ENCODE results near the gene FGR.

FGR gene

DNA sequence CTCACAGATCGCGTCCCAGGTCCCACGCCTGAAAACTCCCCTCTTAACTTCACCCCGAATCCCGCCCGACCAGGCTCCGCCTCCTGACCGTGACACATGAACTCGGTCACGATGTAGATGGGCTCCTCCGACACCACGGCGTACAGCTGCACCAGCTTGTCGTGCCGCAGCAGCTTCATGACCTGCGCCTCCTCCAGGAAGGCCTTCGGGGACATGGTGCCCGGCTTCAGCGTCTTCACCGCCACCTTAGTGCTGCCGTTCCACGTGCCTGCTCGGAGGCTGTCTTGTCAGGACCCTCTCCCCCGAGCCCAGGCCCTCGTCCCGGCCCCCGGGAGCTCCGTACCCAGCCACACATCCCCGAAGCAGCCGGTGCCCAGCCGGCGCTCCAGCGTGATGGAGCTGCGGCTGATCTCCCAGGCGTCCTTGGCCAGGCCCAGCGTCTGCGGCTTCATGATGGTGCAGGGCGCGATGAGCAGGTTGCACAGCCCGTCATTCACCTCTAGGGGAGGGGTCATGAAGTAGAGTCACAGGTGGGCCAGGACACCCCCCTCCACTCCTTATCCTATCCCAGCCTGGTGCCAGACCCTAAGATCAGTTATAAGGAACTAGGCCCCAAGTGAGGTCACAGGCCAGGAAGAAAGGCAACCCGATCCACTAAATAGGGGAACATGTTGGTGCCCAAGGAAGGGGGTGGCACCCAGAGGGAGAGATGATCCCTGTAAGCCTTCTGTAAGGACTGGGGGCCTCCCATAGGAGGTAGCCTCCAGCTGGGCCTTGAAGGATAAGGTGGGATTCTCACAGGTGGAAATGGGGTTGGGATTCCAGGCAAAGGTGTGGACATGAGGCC is 19.4 kb downstream of the FGR start:
- no peak for DNase-seq

DNA sequence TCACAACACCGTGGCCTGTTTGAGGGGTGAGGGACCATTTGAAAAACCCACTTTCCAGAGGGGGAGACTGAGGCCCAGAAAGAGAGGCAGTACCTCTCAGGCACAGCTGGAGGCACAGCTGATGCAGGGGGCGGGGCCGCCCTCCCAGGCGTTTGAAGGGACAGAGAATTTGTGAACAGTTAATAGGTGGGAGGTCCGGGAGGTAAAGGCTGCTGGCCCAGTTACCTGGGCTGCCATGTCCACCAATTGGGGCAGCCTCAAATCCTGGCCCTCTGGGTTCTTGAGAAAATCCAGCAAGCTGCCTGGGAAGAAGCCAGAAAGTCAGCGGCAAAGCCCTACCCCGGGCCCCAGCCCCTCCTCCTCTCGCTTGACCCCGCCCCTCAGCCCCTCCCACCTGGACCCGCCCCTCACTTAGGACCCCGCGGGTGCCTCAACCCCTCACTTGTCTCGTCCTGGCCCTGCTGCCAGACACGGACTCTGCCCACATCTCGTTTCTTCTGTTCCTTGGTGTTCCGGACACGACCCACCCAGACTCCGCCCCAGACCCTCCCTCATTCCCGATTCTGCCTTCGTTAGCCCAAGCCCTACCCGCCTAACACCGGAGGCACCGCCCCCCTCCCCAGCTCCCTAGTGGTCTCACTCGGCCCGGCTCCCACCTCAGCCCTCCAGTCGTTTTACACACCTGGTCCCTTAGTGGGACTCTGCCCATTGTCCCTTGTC is 20.2 kb downstream of the FGR start:
- DNase-seq: no peak

DNA sequence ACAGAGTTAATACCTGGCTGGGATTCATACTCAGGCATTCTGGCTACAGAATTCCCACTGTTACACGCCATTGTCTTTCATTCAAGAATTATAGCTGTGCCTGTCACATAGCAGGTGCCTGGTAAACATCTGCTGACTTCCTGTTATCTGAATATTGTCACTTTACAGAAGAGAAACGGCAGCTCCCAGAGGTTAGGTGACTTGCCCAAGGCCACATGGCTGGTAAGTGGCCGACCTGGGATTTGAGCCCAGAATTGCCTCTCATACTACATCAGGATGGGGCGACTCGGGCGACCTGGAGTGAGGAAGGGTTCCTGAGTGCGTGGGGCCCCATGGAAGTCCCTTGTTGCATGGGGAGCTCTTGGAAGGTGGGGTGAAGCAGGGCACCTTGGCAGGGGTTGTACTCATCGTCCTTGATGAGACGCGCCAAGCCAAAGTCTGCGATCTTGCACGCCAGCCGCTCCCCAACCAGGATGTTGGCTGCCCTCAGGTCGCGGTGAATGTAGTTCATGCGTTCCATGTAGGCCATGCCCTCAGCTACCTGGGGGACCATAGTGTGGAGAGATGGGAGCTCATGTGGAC is 20.9 kb downstream of the FGR start:
- no peak for DNase-seq

DNA sequence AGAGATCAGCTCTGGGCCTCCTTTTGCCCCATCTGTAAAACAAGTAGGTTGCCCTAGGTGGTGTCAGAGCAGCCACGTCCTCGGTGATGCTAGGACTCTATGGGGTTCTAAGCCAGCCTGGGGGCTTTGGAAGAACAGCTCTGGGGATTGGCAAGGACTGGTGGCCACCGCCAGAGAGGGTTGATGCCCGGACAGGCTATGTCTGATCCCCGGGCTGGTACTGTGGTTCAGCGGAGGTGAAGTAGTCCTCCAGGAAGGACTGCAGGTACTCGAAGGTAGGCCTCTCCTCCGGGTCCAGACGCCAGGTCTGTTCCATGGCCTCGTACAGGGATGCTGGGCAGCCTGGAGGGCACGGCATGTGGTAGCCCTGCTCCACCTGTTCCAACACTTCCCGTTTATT is 22.3 kb downstream of the FGR start:
- no peak for DNase-seq

DNA sequence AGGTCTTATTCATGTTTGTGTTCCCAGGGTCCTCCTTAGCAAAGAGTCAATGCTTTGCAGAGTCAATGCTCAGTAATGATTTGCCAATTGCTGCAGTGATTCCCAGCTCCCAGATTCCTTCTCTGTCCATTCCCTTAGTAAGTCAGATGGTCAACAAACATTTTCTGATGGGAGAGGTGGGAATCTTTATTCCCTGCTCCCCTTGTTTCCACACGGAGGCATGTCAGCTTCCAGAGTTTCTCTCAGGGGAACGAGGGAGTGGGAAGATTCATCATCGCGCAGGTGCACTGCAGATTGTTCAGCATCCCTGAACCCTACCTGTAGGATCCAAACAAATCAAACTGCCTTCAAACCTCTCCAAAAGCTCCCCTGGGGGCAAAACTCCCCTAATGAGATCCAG is 23.5 kb downstream of the FGR start:
- no peak for DNase-seq

DNA sequence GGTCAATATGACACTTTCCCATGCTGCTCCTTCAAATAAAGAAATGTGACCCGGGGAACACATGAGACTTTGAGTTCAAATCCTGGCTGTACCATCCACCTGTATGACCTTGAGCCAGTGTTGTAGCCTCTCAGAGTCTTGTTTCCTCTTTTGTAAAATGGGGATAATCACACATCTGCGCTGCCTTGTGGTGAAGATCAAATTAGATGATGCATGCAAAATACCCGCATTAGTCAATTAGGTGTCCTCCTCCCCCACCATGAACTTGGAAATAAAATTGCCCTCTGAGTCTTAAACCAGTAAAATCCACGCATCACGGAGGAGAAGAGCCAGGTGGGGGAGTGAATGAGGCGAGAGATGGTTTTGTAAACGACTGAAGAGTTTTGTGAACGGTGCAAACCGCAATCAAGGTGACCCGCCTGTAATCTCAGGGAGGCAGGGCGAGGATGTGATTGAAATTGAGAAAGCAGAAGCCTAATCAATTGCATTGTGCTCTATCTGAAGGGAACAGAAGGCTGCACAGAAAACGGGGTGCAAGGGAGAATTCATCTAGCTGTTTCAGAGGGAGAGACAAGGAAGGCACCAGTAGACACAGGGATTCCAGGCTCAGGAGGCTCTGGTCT is 25.3 kb downstream of the FGR start:
- DNase-seq: no peak

DNA sequence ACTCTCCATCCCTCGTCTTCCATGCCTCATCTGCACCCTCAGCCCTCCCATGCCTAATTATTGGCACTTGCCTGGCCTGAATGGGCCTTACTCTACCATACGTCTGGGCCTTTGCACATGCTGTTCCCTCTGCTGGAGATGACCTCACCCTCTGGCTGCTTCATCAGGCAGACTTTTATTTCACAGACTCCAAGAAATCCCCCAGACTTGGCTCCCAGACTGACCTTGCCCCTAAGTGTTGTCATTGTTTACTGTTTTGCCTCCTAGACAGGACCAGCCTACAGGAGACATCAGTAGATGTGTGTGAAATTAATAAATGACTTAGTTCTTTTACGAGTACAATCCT is 25.8 kb downstream of the FGR start:
- no peak for DNase-seq

DNA sequence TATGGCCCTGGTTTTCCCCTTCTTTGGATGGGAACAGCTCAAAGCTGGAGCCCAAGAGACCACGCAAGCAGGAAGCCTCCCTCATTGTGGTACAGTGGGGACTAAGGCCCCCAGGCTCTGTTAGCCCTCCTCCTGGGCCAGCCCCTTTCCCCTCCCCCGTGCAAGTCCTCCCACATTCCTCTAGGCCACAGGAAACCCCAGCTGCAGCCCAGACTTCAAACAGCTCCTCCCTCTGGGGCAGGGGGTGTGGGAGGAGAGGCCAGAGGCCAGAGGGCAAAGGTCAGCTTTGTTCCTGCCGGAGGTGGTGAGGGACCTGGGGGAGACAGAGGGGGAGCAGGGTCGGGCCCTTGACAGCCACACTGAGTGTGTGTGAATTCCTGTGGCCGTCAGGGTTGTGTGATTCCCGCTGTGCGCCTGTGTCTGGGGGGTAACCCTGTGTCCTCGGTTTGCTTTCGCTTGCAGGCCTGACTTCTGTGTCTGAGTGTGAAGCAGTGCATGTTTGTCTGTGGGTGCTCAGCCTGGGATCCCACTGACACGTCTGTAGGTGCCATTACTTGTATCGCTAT is 27.7 kb downstream of the FGR start:
- no peak for DNase-seq

DNA sequence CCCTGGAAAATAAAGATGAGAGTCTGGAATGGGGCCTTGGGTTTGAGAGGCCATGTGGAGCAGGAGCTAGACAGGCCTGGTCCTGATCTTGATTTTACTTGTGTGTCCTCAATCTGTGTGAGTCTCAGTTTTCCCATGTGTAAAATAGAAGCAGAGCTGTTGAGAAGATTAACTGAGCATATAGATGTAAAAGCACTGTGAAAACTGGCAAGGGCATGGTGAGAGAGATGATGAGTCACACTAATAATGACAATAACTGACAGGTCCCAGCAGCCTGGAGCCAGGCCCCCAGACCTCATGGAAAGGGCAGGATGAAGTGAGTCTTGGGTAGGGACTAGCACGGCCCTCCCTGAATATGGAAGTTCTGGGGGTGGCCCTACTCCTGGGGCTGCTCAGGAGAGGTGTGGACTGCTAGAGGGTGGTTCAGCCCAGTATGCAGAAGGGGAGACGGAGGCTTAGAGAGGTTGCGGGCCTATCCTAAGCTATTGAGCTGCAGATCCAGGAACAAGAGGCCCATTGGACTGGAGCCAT is 28.2 kb downstream of the FGR start:
- no peak for DNase-seq

DNA sequence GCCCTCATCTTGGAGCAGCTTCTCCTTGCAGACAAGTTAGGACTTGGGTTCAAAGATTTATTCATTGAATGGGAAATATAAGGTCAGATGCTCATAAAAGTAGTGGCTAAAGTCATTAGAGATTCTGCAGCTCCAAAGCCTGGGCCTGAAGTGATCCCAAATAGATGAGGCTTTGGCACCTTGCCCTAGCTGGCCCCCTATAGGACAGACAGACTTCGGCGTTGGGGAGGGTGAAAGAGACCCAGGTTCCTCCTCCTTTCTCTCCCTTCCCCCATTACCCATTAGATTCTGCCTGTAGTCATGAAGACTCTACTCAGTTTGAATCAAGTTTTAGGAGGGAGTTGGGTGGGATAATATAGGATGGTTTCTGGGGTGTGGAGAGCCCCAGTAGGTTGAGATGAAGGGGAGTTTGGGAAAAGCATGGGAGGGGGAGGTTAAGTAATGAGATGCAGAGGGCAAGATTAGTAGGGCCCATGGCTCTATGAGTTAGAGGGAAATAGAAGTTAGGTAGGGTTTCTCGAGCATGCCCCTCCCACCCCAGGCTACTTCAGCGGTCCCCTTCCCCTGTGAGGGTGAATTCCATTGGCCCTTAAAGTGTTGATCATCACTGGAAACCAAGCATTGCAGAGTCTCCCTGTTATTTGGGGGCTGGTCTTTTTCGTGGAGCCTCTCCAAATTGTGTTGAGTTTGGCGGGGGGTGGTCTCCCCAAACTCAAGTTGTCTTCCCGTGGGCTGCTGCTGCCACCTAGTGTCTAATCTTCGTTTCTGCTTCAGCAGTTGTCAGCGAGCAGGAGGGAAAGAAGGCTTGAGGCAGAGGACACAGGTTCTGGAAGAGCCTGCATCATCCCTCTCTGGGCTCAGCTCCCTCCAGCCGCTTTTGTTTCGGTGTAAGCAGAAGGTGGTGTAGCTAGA is 28.9 kb downstream of the FGR start:
- DNase-seq: no peak

DNA sequence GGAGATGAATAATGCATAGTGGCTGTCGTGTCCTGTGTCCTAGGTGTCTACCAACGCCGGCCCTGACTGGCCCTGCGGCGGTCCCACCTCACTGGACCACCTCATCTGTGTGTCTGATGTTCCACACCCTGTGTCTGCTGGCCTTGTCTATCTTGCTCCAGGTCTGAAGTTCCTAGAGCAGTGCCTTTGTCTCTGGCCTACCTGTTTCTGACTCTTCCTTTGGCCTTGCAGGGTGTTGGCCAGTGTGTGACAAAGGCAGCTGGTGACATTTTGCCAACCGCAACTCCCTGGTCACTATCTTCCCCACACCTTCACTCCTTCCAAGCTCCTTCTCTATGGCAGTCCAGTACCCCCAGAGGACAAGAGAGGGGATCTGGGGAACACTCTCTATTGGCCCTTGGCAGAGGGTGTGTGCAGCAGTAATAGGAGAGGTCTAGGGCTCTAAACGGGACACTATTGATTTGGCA is 29.7 kb downstream of the FGR start:
- DNase-seq: no peak

DNA sequence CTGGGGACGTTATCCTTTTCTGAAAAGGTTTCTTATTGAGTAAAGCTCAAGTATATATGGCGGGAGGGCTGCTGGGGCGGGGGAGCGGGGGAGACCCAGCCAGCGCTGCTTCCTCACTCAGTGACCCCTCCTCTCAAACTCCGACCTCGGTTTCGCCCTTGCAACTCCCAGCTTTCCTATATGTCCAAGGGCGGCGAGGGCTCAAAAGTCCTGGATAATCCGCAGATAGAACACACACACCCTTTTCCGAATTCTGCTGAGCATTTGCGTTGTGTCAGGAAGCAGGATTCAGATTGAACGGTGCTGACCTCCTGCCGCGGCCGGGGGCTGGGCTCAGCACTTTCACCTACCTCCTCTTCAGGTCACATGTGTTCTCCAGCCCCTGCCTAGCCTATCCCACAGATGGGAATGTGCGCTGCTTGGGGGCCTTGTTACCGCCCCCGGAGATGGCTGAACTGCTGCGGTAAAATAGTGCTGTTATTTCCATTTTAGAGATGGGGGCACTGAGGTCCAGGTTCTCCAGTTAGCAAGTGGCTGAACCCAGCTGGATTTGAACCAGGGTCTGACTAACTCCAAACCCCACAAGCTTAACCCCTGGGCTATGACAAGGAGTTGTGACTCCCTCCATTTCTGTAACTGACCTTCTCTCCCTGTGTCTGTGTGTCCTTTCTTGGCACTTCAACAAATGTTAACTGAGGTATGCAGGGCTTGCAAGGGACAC is 30.2 kb downstream of the FGR start:
- no peak for DNase-seq

DNA sequence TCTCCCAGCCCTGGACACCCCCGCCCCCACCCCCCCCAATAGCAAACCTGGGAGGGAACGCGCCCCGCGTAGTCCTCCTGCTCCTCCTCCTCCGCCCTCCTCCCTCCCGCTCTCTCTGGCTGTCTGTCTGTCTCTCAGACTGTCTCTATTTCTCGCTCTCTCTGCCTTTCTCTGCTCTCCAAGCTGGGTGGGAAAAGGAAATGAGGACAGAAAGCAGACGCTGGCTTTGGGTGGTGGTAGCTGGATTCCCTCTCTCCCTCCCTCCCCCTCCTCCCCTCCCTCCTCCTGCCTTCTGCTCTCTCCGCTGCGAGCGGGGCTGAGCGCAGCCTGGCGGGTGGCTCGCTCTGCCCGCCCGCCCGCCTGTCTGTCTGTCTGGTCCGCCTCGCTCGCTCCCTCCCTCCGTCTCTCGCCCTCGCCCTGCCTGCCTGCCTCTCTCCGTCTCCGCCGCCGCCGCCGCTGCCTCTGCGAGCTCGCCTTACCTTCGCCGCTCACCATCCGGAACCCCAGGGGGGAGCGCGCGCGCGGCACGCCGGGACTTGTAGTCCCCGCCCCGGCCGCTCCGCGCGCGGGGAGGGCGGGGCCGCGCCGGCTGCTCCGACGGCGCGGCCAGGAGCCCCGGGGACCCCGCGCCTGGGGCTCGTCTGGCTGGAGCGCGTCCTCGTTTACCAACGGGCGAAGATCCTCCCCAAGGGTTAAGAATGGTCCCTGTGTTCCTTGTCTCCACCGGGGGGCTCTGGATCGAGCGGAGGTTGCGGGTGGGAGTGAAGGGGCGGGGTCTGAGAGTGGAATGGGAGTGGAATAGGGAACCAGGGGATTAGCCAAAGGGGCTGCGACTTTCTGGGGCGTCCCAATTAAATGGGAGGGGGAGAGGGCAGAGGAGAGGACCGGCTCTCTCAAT is 31.1 kb downstream of the FGR start, which contains the start of gene AHDC1:
Gene AHDC1 (minus strand): TSS at position 464 of the 898 bp plus-strand sequence. CDS start 52,029 bp downstream, outside the sequence.
- DNase-seq: no peak

DNA sequence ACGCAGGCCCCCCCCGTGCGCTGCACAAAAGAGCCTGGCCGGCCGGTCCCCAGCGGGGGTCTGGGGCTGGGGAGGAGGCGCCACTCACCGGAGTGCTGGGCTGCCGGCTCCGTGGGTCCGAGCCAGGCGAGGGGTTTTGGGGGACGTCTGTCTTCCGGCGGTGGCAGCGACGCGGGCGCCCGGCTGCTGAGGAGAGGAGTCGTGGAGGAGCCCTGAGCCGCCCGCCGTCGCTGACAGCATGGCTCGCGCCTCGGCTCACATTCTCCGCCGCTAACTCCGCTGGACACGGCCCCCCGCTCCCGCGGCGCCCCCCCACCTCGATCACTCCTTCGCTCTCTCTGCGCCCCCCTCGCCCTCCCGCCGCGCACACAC is 31.7 kb downstream of the FGR start:
- no peak for DNase-seq

DNA sequence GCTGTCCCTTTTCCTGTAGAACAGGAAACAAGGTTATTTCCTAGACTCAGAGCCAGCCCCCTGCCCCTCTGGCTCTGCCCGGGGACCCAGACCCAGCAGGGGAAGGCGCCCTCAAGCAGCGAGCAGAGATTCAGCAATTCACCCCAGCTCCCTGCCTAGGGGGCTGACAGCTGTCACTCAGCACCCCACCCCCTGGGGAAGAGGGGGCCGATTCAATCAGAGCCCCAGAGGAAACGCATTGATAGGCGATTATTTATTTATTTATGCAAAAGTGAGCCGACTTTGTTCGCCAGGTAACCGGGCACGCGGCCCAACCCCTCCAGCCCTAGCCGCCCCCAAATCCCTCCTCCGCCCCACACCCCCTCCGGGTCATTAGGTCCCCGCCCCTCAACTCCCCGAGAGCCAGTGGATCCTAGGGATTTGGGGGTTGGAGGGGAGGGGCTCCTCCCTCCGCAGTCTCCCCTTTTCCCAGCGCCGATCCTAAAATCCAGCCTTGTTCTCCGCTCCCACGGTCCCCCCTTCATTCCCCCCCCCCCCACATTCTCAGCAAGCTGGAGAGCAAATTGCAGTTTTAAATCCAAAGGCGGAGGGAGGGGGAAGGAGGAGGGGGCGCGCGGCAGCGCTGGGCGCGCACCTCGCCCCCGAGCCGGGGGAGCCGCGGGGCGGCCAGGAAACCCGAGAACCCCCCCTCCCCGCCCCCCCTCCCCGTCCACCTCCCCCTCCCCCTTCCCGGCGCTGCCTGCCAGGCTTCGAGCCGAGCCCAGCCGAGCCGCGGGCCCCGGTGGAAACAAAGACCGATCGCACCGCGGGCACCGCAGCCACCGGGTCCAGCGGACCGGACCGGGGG is 32.3 kb downstream of the FGR start:
- DNase-seq: no peak

DNA sequence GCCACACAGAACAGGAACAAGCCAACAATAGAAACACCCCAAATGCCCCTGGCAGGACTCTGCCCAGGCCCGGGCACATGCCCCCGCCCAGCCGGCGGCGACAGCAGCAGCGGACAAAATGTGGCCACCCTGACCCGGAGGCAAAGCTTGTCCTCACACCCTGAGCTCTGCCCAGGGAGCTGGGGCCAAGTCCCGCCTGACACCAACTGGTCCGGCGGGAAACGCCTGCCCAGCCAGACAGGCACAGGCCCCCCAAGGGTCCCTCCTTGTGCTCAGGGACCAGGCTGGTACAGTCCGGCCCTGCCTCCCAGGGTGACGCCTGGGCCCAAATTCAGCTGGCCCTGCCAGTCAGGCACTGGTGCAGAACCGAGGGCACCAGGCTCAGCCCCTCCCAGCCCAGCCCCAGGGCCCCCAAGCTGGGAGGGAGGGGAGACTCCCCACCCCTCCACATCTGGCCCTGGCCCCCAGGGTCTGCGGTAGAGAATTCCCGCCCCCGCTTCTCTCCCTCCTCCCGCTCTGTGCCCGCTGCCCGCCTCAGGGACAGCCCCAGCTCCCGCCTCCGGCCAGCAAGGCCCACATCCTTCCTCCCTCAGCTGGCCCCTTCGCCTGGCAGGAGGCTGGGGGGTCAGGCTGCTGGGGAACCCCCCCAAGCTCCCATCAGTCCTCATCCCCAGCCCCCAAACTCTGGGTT is 33.1 kb downstream of the FGR start:
- no peak for DNase-seq

DNA sequence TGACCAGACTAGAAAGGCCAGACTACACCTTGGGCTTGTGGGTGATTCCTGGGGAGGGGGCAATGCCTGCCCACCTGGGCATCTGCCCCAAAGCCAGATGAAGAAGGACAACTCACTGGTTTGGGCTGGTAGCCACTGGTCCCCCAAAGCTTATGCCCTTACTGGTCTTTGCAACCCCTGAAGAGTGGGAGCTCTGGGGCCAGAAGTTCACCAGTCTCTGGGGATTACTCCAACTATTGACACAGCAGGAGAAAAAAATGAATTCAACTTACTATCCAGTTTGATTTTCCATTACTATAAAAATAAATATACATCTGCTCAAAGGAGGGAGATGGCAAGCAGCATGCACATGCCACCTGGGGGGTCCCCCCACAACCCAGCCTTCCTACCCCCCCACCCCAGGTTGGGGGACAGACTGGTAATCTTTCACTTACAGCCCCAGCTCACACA is 33.6 kb downstream of the FGR start:
- DNase-seq: no peak

DNA sequence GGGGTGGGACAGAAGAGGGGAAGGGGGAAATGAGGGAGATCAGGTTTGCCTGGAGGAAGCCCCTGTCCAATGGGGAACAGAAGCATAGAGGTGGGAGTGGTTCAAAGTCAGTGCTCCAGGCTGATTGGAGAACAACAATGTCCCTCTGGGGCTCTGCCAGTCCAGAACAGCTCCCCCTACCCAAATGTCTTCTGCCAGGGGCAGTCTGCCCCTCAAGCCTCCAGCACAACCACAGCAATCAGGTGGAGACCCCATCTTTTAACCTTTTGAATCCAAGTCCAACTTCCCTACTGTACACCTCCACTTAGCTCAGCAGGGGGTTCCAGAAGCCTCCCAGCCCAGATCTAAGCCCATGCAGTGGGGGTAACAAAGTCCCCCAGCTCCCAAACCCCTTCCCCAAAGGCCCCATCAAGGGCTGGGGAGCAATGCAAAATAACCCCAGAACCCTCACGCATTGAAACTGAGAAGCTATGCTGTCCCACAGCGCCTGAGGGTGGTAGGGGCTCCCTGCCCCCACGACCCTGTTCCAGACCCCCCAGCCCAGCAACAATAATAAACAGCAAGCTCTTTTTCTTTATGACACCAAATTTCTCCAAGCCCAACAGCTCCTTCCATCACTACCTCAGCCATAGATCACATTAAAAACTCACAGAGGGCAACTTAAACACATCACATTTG is 34.3 kb downstream of the FGR start:
- DNase-seq: no peak
